ENCODE results near the gene GRPR.

DNA sequence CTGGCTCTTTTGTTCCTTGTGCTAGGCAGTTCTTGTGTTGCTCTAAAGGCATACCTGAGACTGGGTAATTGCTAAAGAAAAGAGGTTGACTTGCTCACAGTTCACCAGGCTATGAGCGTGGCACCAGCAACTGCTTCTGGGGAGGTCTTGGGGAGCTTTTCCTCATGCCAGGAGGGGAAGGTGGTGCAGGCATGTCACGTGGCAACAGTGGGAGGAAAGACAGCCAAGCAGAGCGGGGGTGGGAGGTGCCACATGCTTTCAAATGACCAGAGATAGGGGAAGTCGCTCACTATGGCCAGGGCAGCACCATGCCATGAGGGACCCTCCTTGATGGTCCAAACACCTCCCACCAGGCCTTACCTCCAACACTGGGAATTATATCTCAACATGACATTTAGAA is 48.6 kb downstream of the GRPR start:
- TF ChIP-seq, protein P1, sequence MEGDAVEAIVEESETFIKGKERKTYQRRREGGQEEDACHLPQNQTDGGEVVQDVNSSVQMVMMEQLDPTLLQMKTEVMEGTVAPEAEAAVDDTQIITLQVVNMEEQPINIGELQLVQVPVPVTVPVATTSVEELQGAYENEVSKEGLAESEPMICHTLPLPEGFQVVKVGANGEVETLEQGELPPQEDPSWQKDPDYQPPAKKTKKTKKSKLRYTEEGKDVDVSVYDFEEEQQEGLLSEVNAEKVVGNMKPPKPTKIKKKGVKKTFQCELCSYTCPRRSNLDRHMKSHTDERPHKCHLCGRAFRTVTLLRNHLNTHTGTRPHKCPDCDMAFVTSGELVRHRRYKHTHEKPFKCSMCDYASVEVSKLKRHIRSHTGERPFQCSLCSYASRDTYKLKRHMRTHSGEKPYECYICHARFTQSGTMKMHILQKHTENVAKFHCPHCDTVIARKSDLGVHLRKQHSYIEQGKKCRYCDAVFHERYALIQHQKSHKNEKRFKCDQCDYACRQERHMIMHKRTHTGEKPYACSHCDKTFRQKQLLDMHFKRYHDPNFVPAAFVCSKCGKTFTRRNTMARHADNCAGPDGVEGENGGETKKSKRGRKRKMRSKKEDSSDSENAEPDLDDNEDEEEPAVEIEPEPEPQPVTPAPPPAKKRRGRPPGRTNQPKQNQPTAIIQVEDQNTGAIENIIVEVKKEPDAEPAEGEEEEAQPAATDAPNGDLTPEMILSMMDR (IDR thresholded peaks at IDR 0.05; ENCODE audit: insufficient read depth, low read depth, low read length) = no peak
- TF ChIP-seq EZH2 (IDR thresholded peaks at IDR 0.05; ENCODE audit: insufficient read depth, low read length) = no peak
